Embryonic facial prominence (tissue), 1 donor: Measurements from ENCODE around the gene CYP2S1.
"Not testable (repeated sequence)": the region's sequence is repeated elsewhere in the genome, so short reads cannot be mapped to it uniquely, and the experiment has no call there.

Source experiments
- DNase-seq: peaks from one replicate; pipeline ENCODE4 v3.0.0-alpha.2; 2016; ENCODE audit errors: extremely low spot score

CYP2S1 gene

GRCh38 chr19:41226053-41226873, 33.2 kb downstream of the CYP2S1 start:
- peak; percentile 28 for DNase-seq

GRCh38 chr19:41226874-41227390, 33.9 kb downstream of the CYP2S1 start:
- no peak for DNase-seq

- no peak for DNase-seq
Observed at GRCh38 chr19:41228486-41228885, 35.5 kb downstream of the CYP2S1 start.

- not testable (repeated sequence) for DNase-seq
Observed at GRCh38 chr19:41229338-41229737, 36.3 kb downstream of the CYP2S1 start.

- no peak for DNase-seq
Observed at GRCh38 chr19:41230067-41230857, 37.2 kb downstream of the CYP2S1 start.

GRCh38 chr19:41232686-41233085, 39.7 kb downstream of the CYP2S1 start:
- DNase-seq: no peak

GRCh38 chr19:41233748-41234240, 40.8 kb downstream of the CYP2S1 start:
- DNase-seq: no peak

GRCh38 chr19:41234512-41235168, 41.6 kb downstream of the CYP2S1 start:
- no peak for DNase-seq

- no peak for DNase-seq
Observed at GRCh38 chr19:41235480-41235879, 42.5 kb downstream of the CYP2S1 start.

- DNase-seq: no peak
Observed at GRCh38 chr19:41238244-41238643, 45.2 kb downstream of the CYP2S1 start.

- no peak for DNase-seq
Observed at GRCh38 chr19:41239363-41239762, 46.3 kb downstream of the CYP2S1 start.

GRCh38 chr19:41239961-41240574, 47.0 kb downstream of the CYP2S1 start:
- DNase-seq: no peak

GRCh38 chr19:41241859-41242258, 48.8 kb downstream of the CYP2S1 start:
- no peak for DNase-seq

- DNase-seq: no peak
Observed at GRCh38 chr19:41244117-41244516, 51.1 kb downstream of the CYP2S1 start.

- no peak for DNase-seq
Observed at GRCh38 chr19:41245843-41246242, 52.8 kb downstream of the CYP2S1 start.

- no peak for DNase-seq
Observed at GRCh38 chr19:41248895-41249294, 55.9 kb downstream of the CYP2S1 start.

GRCh38 chr19:41249707-41250423, 56.8 kb downstream of the CYP2S1 start:
- DNase-seq: no peak

GRCh38 chr19:41253660-41254059, 60.6 kb downstream of the CYP2S1 start:
- no peak for DNase-seq

- no peak for DNase-seq
Observed at GRCh38 chr19:41255171-41255570, 62.2 kb downstream of the CYP2S1 start.
